HCT116 (cell line): ENCODE results near the gene ZNF488. TPM values are rescaled to one million over a fixed set of nuclear protein-coding genes. Genes with fewer than 3 reads are reported as not detected.
A peak's percentile ranks its signal among the peaks of the same experiment; 100 is the strongest.

ENCODE experiments used
- ATAC-seq: fragments of 200-7000 bp; cut with Tn5 transposase; 2 replicates; pipeline ENCODE4 v1.9.1; 2020; ENCODE audit warnings: mild to moderate bottlenecking, moderate library complexity
- BruUV-seq: library from RNA; stranded (reverse); fragments of 400-500 nt; replicated peaks from 2 replicates; lab custom pipeline; 2021; lab: Mats Ljungman, UMichigan
- CTCF ChIA-PET: fragments of 300-600 bp; sonication (Branson Sonifier 250); formaldehyde crosslinking; loops from one replicate; lab custom pipeline; 2021; ENCODE audit warnings: antibody characterized with exemption; lab: Charles Lee
- POLR2A ChIA-PET: fragments of 300-600, 350-600 bp; sonication (Branson Sonifier 250); formaldehyde crosslinking; loops from one replicate; lab custom pipeline; 2021; ENCODE audit warnings: antibody characterized with exemption; lab: Charles Lee
- RAD21 ChIA-PET, 2 experiments: fragments of 300-600 bp; sonication (Branson Sonifier 250); formaldehyde crosslinking; loops; one replicate each; lab custom pipeline; 2023; ENCODE audit warnings: low total read pairs in 2 of 2; ENCODE audit not compliant: uncharacterized antibody in 2 of 2, unreplicated experiment in 2 of 2, low non-redundant PET in 1 of 2; lab: Charles Lee
- DNase-seq: peaks from one replicate; pipeline ENCODE4 v3.0.0-alpha.2; 2010; ENCODE audit warnings: low read depth, low spot score
- H2AFZ ChIP-seq: fragments of 200-600 bp; shearing (Covaris generic), sonication (generic); 2 replicates; pipeline ENCODE4 v1.6.1; 2017; ENCODE audit warnings: low read depth, mixed run types, mixed read lengths, antibody characterized with exemption, low read length; ENCODE audit not compliant: poor library complexity, severe bottlenecking
- H3K27ac ChIP-seq: 2 replicates; pipeline ENCODE4 v1.5.1; 2012; ENCODE audit warnings: low read depth, low read length
- H3K27me3 ChIP-seq: fragments of 200-600 bp; sonication (generic); 2 replicates; pipeline ENCODE4 v1.6.1; 2016; ENCODE audit warnings: mixed run types, low read length, mixed read lengths; ENCODE audit not compliant: insufficient read depth
- H3K36me3 ChIP-seq, 2 experiments: fragments of 200-500 bp in 1 of 2; fragments of 200-600 bp in 1 of 2; sonication (Bioruptor generic) in 1 of 2; sonication (generic) in 1 of 2; 2 replicates each; pipeline versions ENCODE4 v1.5.1 to v1.6.1; 2014 to 2016; ENCODE audit warnings: low read length in 2 of 2, inconsistent platforms in 1 of 2, mixed read lengths in 1 of 2, mixed run types in 1 of 2; ENCODE audit not compliant: insufficient read depth in 2 of 2, control insufficient read depth in 1 of 2
- H3K4me1 ChIP-seq, 2 experiments: fragments of 200-600 bp in 1 of 2; sonication (generic) in 1 of 2; 2 replicates each; pipeline versions ENCODE4 v1.5.1 to v1.6.1; 2012 to 2017; ENCODE audit warnings: low read length in 2 of 2, inconsistent platforms in 1 of 2, mild to moderate bottlenecking in 1 of 2, mixed read lengths in 1 of 2, mixed run types in 1 of 2, moderate library complexity in 1 of 2; ENCODE audit not compliant: insufficient read depth in 2 of 2, control insufficient read depth in 1 of 2
- H3K4me2 ChIP-seq: fragments of 200-600 bp; sonication (generic); 2 replicates; pipeline ENCODE4 v1.6.1; 2017; ENCODE audit warnings: mixed run types, low read length, mixed read lengths
- H3K4me3 ChIP-seq, 2 experiments: fragments of 200-600 bp in 1 of 2; sonication (generic) in 1 of 2; replicated peaks in 1 of 2; 2 replicates each; pipeline ENCODE4 v1.5.1; 2011 to 2016; ENCODE audit warnings: low read length in 2 of 2, control low read depth in 1 of 2, low read depth in 1 of 2, mild to moderate bottlenecking in 1 of 2, mixed read lengths in 1 of 2, mixed run types in 1 of 2
- H3K79me2 ChIP-seq: fragments of 200-600 bp; sonication (generic); 2 replicates; pipeline ENCODE4 v1.6.1; 2017; ENCODE audit warnings: mild to moderate bottlenecking, mixed run types, low read length, moderate library complexity, mixed read lengths; ENCODE audit not compliant: insufficient read depth
- H3K9ac ChIP-seq: fragments of 200-600 bp; sonication (generic); 2 replicates; pipeline ENCODE4 v1.6.1; 2016; ENCODE audit warnings: low read length, mixed read lengths
- H3K9me2 ChIP-seq: fragments of 200-600 bp; sonication (generic), shearing (Covaris generic); 2 replicates; pipeline ENCODE4 v1.6.1; 2017; ENCODE audit warnings: mixed run types, mild to moderate bottlenecking, moderate library complexity; ENCODE audit not compliant: insufficient read depth
- H3K9me3 ChIP-seq, 2 experiments: fragments of 200-500 bp in 1 of 2; fragments of 200-600 bp in 1 of 2; sonication (Bioruptor generic) in 1 of 2; sonication (generic) in 1 of 2; 2 replicates each; pipeline ENCODE4 v1.6.1; 2014 to 2017; ENCODE audit warnings: low read length in 2 of 2, mixed read lengths in 2 of 2, inconsistent platforms in 1 of 2, low read depth in 1 of 2, mild to moderate bottlenecking in 1 of 2, mixed run types in 1 of 2, moderate library complexity in 1 of 2; ENCODE audit not compliant: control insufficient read depth in 1 of 2, insufficient read depth in 1 of 2
- H4K20me1 ChIP-seq: fragments of 200-600 bp; sonication (generic), shearing (Covaris generic); 2 replicates; pipeline ENCODE4 v1.6.1; 2017; ENCODE audit warnings: mixed run types, mild to moderate bottlenecking, moderate library complexity; ENCODE audit not compliant: insufficient read depth
- CBX3 ChIP-seq: IDR thresholded peaks from 2 replicates; pipeline ENCODE4 v1.6.1; 2012; ENCODE audit warnings: low read depth
- CTCF ChIP-seq, 3 experiments: fragments of 200-600 bp in 1 of 3; sonication (generic) in 1 of 3; IDR thresholded peaks in 2 of 3; conservative IDR thresholded peaks in 1 of 3; 2 replicates each; pipeline ENCODE4 v1.5.1; 2012 to 2017; ENCODE audit warnings: low read depth in 2 of 3, low read length in 2 of 3, antibody characterized with exemption in 1 of 3, borderline replicate concordance in 1 of 3, control low read depth in 1 of 3, mild to moderate bottlenecking in 1 of 3, mixed read lengths in 1 of 3, mixed run types in 1 of 3, moderate library complexity in 1 of 3; ENCODE audit not compliant: insufficient read depth in 1 of 3
- EGR1 ChIP-seq: IDR thresholded peaks from 2 replicates; pipeline ENCODE4 v1.6.1; 2012; ENCODE audit warnings: low read depth
- FOSL1 ChIP-seq: IDR thresholded peaks from 2 replicates; pipeline ENCODE4 v1.6.1; 2012; ENCODE audit warnings: low read depth
- JUND ChIP-seq: IDR thresholded peaks from 2 replicates; pipeline ENCODE4 v1.6.1; 2012
- MAX ChIP-seq: IDR thresholded peaks from 2 replicates; pipeline ENCODE4 v1.6.1; 2012
- POLR2A ChIP-seq: IDR thresholded peaks from 2 replicates; pipeline ENCODE4 v1.7.0; 2011; ENCODE audit warnings: borderline replicate concordance; ENCODE audit not compliant: insufficient read depth, insufficient read length; ENCODE audit errors: extremely low read depth
- RAD21 ChIP-seq: IDR thresholded peaks from 2 replicates; pipeline ENCODE4 v1.6.1; 2012; ENCODE audit warnings: low read depth, mild to moderate bottlenecking
- TCF7L2 ChIP-seq: IDR thresholded peaks from 2 replicates; pipeline ENCODE4 v1.7.0; 2011; ENCODE audit warnings: borderline replicate concordance, inconsistent platforms; ENCODE audit not compliant: insufficient read depth, insufficient read length; ENCODE audit errors: extremely low read depth
- YY1 ChIP-seq: IDR thresholded peaks from 2 replicates; pipeline ENCODE4 v1.6.1; 2011; ENCODE audit warnings: low read length, low read depth, moderate library complexity, mild to moderate bottlenecking; ENCODE audit not compliant: insufficient replicate concordance; ENCODE audit errors: extremely low read depth
- ZFX ChIP-seq: fragments of 450-650 bp; IDR thresholded peaks from 2 replicates; pipeline ENCODE4 v1.6.1; 2017
- ZNF274 ChIP-seq: fragments of 200-500 bp; sonication (Bioruptor generic); IDR thresholded peaks from 2 replicates; pipeline ENCODE4 v1.6.1; 2014; ENCODE audit warnings: mild to moderate bottlenecking, low read depth, low read length, inconsistent platforms
- intact Hi-C: fragments of 100-400 bp; cut with micrococcal nuclease; formaldehyde crosslinking; loops from 2 replicates; pipeline ENCODE4 v1.10.0; 2022
- total RNA-seq: library from RNA; stranded (reverse); gene quantifications from one replicate; pipeline ENCODE4 v1.2.1, GENCODE V29; 2021; ENCODE audit not compliant: unreplicated experiment

ZNF488 gene
- total RNA-seq, 1 experiment from 2014 or later, result 3.9 TPM

GRCh38 chr10:47326927-47327330, 57.2 kb downstream of the ZNF488 start:
- Histone ChIP-seq H4K20me1 (no peaks in the 10 kb centered on the region), H3K79me2 (no peaks in the 10 kb centered on the region), H3K4me2 (no peak overlapping the region), H3K27me3 (no peaks in the 10 kb centered on the region), H2AFZ (no peak overlapping the region), H3K4me1 (peaks cover 4 to 15% of the 10 kb centered on the region in 2 experiments; a peak in 2 of 4 replicates), H3K9me2 (no peaks in the 10 kb centered on the region), H3K4me3 (no peak overlapping the region), H3K36me3 (no peaks in the 10 kb centered on the region), H3K9me3 (no peaks in the 10 kb centered on the region), H3K27ac (no peak overlapping the region), H3K9ac (no peak overlapping the region)
- ChIA-PET RAD21 (no interaction called here), POLR2A (no interaction called here), CTCF (no interaction called here)
- ATAC-seq (no peak), DNase-seq (no peak)
- BruUV-seq, result no TSS peak
- TF ChIP-seq ZFX (no peak), FOSL1 (no peak), TCF7L2 (no peak), JUND (no peak), ZNF274 (no peak), MAX (no peak), RAD21 (no peak)
- intact Hi-C loops, result no loop called here

GRCh38 chr10:47326306-47326926, 57.7 kb downstream of the ZNF488 start:
- POLR2A ChIA-PET, result no interaction called here
- H2AFZ ChIP-seq, result no peak overlapping the region
- 0 out of 2 replicates have a peak, but pooled peaks have one; percentile 16 for TF ChIP-seq RAD21
- no peak for TF ChIP-seq CTCF (IDR thresholded peaks at IDR 0.05 in 2 of 3, conservative IDR thresholded peaks at IDR 0.05 in 1 of 3; ENCODE audit: borderline replicate concordance in 1 of 3, insufficient read depth in 1 of 3, low read depth in 2 of 3, low read length in 2 of 3)
- no peak for TF ChIP-seq ZNF274
- no peak for TF ChIP-seq YY1
- no peak for TF ChIP-seq EGR1
- TF ChIP-seq CBX3, result no peak
- no peak for TF ChIP-seq POLR2A
- TF ChIP-seq, all 23 proteins: peak for 1
- Histone ChIP-seq H3K4me3 (no peak overlapping the region), H3K27ac (no peak overlapping the region), H4K20me1 (no peaks in the 10 kb centered on the region), H3K27me3 (no peaks in the 10 kb centered on the region), H3K4me1 (peaks cover 4 to 13% of the 10 kb centered on the region in 2 experiments; a peak in 2 of 4 replicates), H3K9me3 (no peaks in the 10 kb centered on the region), H3K4me2 (peak overlapping the region; percentile 20), H3K79me2 (no peaks in the 10 kb centered on the region), H3K9me2 (no peaks in the 10 kb centered on the region), H3K36me3 (no peaks in the 10 kb centered on the region), H3K9ac (no peak overlapping the region)
- CTCF ChIA-PET, result no interaction called here
- no TSS peak for BruUV-seq
- no peak for DNase-seq
- ATAC-seq, result peak; percentile 59
- intact Hi-C loops, result no loop called here
- RAD21 ChIA-PET, result no interaction called here
